GM21360 (cell line): ENCODE data around the gene CTSG.
"Not testable (repeated sequence)": the region's sequence is repeated elsewhere in the genome, so short reads cannot be mapped to it uniquely, and the experiment has no call there.

Experiments used
- ATAC-seq: cut with Tn5 transposase; IDR thresholded peaks from one replicate; pipeline ENCODE4 v1.9.1; 2021; ENCODE audit warnings: mild to moderate bottlenecking, moderate library complexity; ENCODE audit not compliant: unreplicated experiment

CTSG gene

GRCh38 chr14:24549064-24549463 lies 27.0 kb downstream of the CTSG start:
- not testable (repeated sequence) for ATAC-seq

GRCh38 chr14:24542346-24542936 lies 33.6 kb downstream of the CTSG start:
- no peak for ATAC-seq

DNA sequence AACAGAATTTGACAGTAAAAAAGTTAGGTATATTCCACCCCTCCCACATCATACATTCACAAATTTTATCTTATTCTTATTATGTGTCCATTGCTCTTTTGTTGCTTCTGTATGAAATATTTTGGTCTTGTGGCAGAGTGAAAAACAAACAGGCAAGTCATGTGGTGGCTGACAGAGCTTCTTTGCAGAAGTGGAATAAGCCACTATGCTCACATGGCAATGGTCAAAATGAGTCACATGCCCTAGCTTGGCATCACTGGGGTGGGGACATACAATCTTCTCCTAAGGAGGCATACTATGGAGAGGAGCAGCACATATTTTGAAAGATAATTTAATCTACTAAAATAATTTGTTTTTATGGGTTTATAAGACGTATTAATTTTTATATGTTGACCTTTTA lies 40.3 kb downstream of the CTSG start:
- no peak for ATAC-seq

DNA sequence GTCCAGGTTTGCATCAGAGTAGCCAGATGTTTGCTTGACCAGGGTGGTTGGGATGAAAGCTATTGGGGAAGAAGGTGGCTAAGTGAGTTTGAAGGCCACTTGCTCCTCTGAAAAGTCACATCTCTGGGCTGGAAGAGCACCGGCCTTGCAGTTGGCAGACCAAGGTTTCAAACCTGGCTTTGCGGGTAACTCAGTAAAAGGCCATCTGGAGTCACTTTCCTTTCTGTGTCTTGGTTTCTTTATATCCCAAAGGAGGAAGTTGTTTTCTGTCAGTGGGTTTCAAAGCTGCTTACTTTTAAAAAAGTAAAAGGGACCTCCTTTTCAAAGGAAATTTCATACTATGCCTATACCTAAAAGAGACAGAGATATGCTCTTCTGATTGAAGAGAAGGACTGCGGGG lies 41.8 kb downstream of the CTSG start:
- ATAC-seq = no peak

- not testable (repeated sequence) for ATAC-seq
Observed at GRCh38 chr14:24525877-24526620, 50.0 kb downstream of the CTSG start.
